Transverse colon (tissue), 4 donors: ENCODE measurements around the gene CARMIL1. TPM values are rescaled to one million over a fixed set of nuclear protein-coding genes. Genes with fewer than 3 reads are reported as not detected.

Experiments
- DNase-seq: peaks from one replicate; pipeline ENCODE4 v3.0.0-alpha.2; 2019
- H3K27ac ChIP-seq, 4 donors: fragments of 200-600 bp; sonication (generic); 2 replicates each; pipeline ENCODE4 v1.5.1; 2016 to 2018; ENCODE audit warnings: inconsistent platforms in 4 of 4
- H3K27me3 ChIP-seq: fragments of 200-600 bp; sonication (generic); 2 replicates; pipeline ENCODE4 v1.5.1; 2017; ENCODE audit warnings: inconsistent platforms
- H3K36me3 ChIP-seq, 4 donors: fragments of 200-600 bp; sonication (generic); 2 replicates each; pipeline ENCODE4 v1.5.1; 2017 to 2019; ENCODE audit warnings: inconsistent platforms in 4 of 4
- H3K4me1 ChIP-seq, 4 donors: fragments of 200-600 bp; sonication (generic); 2 replicates each; pipeline ENCODE4 v1.5.1; 2017 to 2020; ENCODE audit warnings: inconsistent platforms in 4 of 4
- H3K4me3 ChIP-seq, 4 donors: fragments of 200-600 bp; sonication (generic); 1 replicate in 1 of 4; 2 replicates in 3 of 4; pipeline versions ENCODE4 v1.5.1 to v1.6.1; 2017 to 2019; ENCODE audit warnings: inconsistent platforms in 4 of 4
- H3K9me3 ChIP-seq, 2 donors: fragments of 200-600 bp; sonication (generic); 2 replicates each; pipeline ENCODE4 v1.5.1; 2017 to 2019; ENCODE audit warnings: inconsistent platforms in 2 of 2
- CTCF ChIP-seq, 5 experiments: fragments of 200-600 bp in 3 of 5; fragments of 450-650 bp in 2 of 5; sonication (generic) in 3 of 5; IDR thresholded peaks; 1 replicate in 2 of 5; 2 replicates in 3 of 5; pipeline ENCODE4 v1.5.1; 2016 to 2017; ENCODE audit warnings: antibody characterized with exemption in 5 of 5, inconsistent platforms in 3 of 5, mild to moderate bottlenecking in 2 of 5, moderate library complexity in 1 of 5
- EP300 ChIP-seq: sonication (generic); formaldehyde crosslinking; IDR thresholded peaks from one replicate; pipeline ENCODE4 v1.6.1; 2017; ENCODE audit warnings: antibody characterized with exemption, low read depth
- POLR2A ChIP-seq: fragments of 450-650 bp; IDR thresholded peaks from one replicate; pipeline ENCODE4 v1.6.1; 2016; ENCODE audit warnings: antibody characterized with exemption, mild to moderate bottlenecking, moderate library complexity
- POLR2AphosphoS5 ChIP-seq, 3 donors: sonication (generic); formaldehyde crosslinking; IDR thresholded peaks; one replicate each; pipeline ENCODE4 v1.6.1; 2016; ENCODE audit warnings: antibody characterized with exemption in 3 of 3
- whole genome bisulfite sequencing, 2 donors: methylation state at CpG; one replicate each; pipeline ENCODE4 v1.1.5; 2018; ENCODE audit warnings: low coverage in 1 of 2; 5-methylcytosine and 5-hydroxymethylcytosine counted together
- in situ Hi-C, 4 donors: fragments of 200-750 bp; cut with MboI; loops; one replicate each; pipeline versions ENCODE4 v1.15.0 to v1.15.1; 2017; ENCODE audit warnings: low sequenced_read_pairs in 3 of 4, low pct_ligation_motif_present in 1 of 4, low pct_unique_long_range_greater_than_20kb in 1 of 4
- intact Hi-C: fragments of 100-400 bp; cut with DNase I; formaldehyde crosslinking; loops from one replicate; pipeline ENCODE4 v1.15.1; 2023; ENCODE audit warnings: low total_unique reads
- total RNA-seq, 4 donors: library from RNA; depleted of rRNA; stranded (reverse); fragments of >200 nt; gene quantifications; one replicate each; pipeline ENCODE4 v1.1.0, GENCODE V29; 2016

CARMIL1 gene
- total RNA-seq, 4 donors from 2014 or later: 25.1 to 93.5 (median 61.0) TPM

- no peak overlapping the region for H3K4me3 ChIP-seq
- no peaks in the 10 kb centered on the region for H3K36me3 ChIP-seq
- 85 to 95% methylated on average over 4 to 6 of the region's 6 CpGs for WGBS, 2 donors
- in situ Hi-C loops: no loop called here
- H3K9me3 ChIP-seq: no peaks in the 10 kb centered on the region
- no peak overlapping the region for H3K27ac ChIP-seq
- no peaks in the 10 kb centered on the region for H3K27me3 ChIP-seq
- no peak for DNase-seq
- intact Hi-C loops: no loop called here
- H3K4me1 ChIP-seq: no peaks in the 10 kb centered on the region
- TF ChIP-seq POLR2AphosphoS5 (IDR thresholded peaks at IDR 0.05): no peak
- TF ChIP-seq EP300: no peak
- TF ChIP-seq POLR2A: no peak
- TF ChIP-seq CTCF (IDR thresholded peaks at IDR 0.05): no peak
Measured at GRCh38 chr6:25287941-25288340, 8.8 kb downstream of the CARMIL1 start.

- intact Hi-C loops: no loop called here
- TF ChIP-seq CTCF (IDR thresholded peaks at IDR 0.05): no peak
- no peak for TF ChIP-seq POLR2AphosphoS5 (IDR thresholded peaks at IDR 0.05)
- TF ChIP-seq POLR2A: no peak
- no peak for TF ChIP-seq EP300
- DNase-seq: no peak
- Histone ChIP-seq H3K27me3 (no peaks in the 10 kb centered on the region), H3K27ac (no peak overlapping the region), H3K4me1 (no peaks in the 10 kb centered on the region), H3K36me3 (no peaks in the 10 kb centered on the region), H3K4me3 (no peak overlapping the region), H3K9me3 (no peaks in the 10 kb centered on the region)
- in situ Hi-C loops: no loop called here
- WGBS, 2 donors: 91% methylated on average over 2 of the region's 2 CpGs; no CpG with 5 or more reads in 1 of the 2 donors
Measured at GRCh38 chr6:25288518-25288917, 9.3 kb downstream of the CARMIL1 start.

- H3K4me3 ChIP-seq: no peak overlapping the region
- no peak overlapping the region for H3K27ac ChIP-seq
- H3K27me3 ChIP-seq: no peaks in the 10 kb centered on the region
- H3K9me3 ChIP-seq: no peaks in the 10 kb centered on the region
- intact Hi-C loops: no loop called here
- no peaks in the 10 kb centered on the region for H3K36me3 ChIP-seq
- TF ChIP-seq POLR2A (no peak), CTCF (IDR thresholded peaks at IDR 0.05) (no peak), POLR2AphosphoS5 (IDR thresholded peaks at IDR 0.05) (no peak), EP300 (no peak)
- H3K4me1 ChIP-seq: peaks cover 0 to 4% (median 2%) of the 10 kb centered on the region in 4 donors
- WGBS, 2 donors: 83 to 87% methylated on average over 4 to 5 of the region's 5 CpGs
- in situ Hi-C loops: no loop called here
- DNase-seq: no peak
Measured at GRCh38 chr6:25290306-25291060, 11.3 kb downstream of the CARMIL1 start.

- Histone ChIP-seq H3K4me1 (peaks cover 0 to 16% (median 7%) of the 10 kb centered on the region in 4 donors), H3K4me3 (no peak overlapping the region), H3K9me3 (no peaks in the 10 kb centered on the region), H3K27me3 (no peaks in the 10 kb centered on the region), H3K36me3 (no peaks in the 10 kb centered on the region), H3K27ac (no peak overlapping the region)
- WGBS, 2 donors: 85 to 90% methylated on average over 4 of the region's 4 CpGs
- intact Hi-C loops (no loop called here), in situ Hi-C loops (no loop called here)
- no peak for DNase-seq
- TF ChIP-seq CTCF (IDR thresholded peaks at IDR 0.05): no peak
- TF ChIP-seq POLR2AphosphoS5 (IDR thresholded peaks at IDR 0.05): no peak
- TF ChIP-seq POLR2A: no peak
- TF ChIP-seq EP300: no peak
Measured at GRCh38 chr6:25292384-25292783, 13.2 kb downstream of the CARMIL1 start.
